Vagina (tissue), 1 donor: ENCODE data around the gene MAMLD1. TPM values are rescaled to one million over a fixed set of nuclear protein-coding genes. Genes with fewer than 3 reads are reported as not detected.

ENCODE experiments used
- total RNA-seq: library from RNA; depleted of rRNA; stranded (reverse); fragments of >200 nt; gene quantifications from one replicate; pipeline ENCODE4 v1.2.3, GENCODE V29; 2016

The MAMLD1 gene
- total RNA-seq, 1 donor from 2014 or later = 3.2 TPM

Other genes starting within 250 kb of the MAMLD1 start
- gene MTM1, start 205.3 kb downstream of the MAMLD1 start, total RNA-seq = 13.3 TPM